ENCODE data around the gene VPS9D1.
"Not testable (repeated sequence)": the region's sequence is repeated elsewhere in the genome, so short reads cannot be mapped to it uniquely, and the experiment has no call there.

Gene VPS9D1

GRCh38 chr16:89691986-89692569, 28.6 kb downstream of the VPS9D1 start:
- Histone ChIP-seq H3K79me2 (ENCODE audit: insufficient read depth, low read depth) (peaks cover 21% of the 10 kb centered on the region), H3K27ac (no peak overlapping the region), H3K9ac (no peak overlapping the region), H3K4me1 (ENCODE audit: low read depth, poor library complexity, severe bottlenecking) (peaks cover 36% of the 10 kb centered on the region), H3K27me3 (ENCODE audit: insufficient read depth, low read depth) (no peaks in the 10 kb centered on the region), H3K4me3 (IDR thresholded peaks at IDR 0.05; ENCODE audit: insufficient read depth, low read depth, low read length) (no peak overlapping the region), H3K4me2 (no peak overlapping the region), H3K36me3 (ENCODE audit: insufficient read depth) (no peaks in the 10 kb centered on the region; the same call in 1 of the 2 replicates), H2AFZ (ENCODE audit: low read depth) (no peak overlapping the region), H4K20me1 (ENCODE audit: insufficient read depth) (no peaks in the 10 kb centered on the region)
- no peak for TF ChIP-seq CTCF (conservative IDR thresholded peaks at IDR 0.05; ENCODE audit: low read depth, low read length)

- H3K4me3 ChIP-seq (IDR thresholded peaks at IDR 0.05; ENCODE audit: insufficient read depth, low read depth, low read length), result no peak overlapping the region
- H3K27me3 ChIP-seq (ENCODE audit: insufficient read depth, low read depth), result no peaks in the 10 kb centered on the region
- no peak for TF ChIP-seq CTCF (conservative IDR thresholded peaks at IDR 0.05; ENCODE audit: low read depth, low read length)
- peaks cover 31% of the 10 kb centered on the region for H3K4me1 ChIP-seq (ENCODE audit: low read depth, poor library complexity, severe bottlenecking)
- no peak overlapping the region for H3K9ac ChIP-seq
- H2AFZ ChIP-seq (ENCODE audit: low read depth), result no peak overlapping the region
- H3K27ac ChIP-seq, result no peak overlapping the region
- no peak overlapping the region for H3K4me2 ChIP-seq
- no peaks in the 10 kb centered on the region; the same call in 1 of the 2 replicates for H3K36me3 ChIP-seq (ENCODE audit: insufficient read depth)
- no peaks in the 10 kb centered on the region for H4K20me1 ChIP-seq (ENCODE audit: insufficient read depth)
- H3K79me2 ChIP-seq (ENCODE audit: insufficient read depth, low read depth), result peaks cover 21% of the 10 kb centered on the region
These were observed 29.3 kb downstream of the VPS9D1 start for GRCh38 chr16:89691231-89691985.

GRCh38 chr16:89690392-89690901, 30.3 kb downstream of the VPS9D1 start:
- H3K27me3 ChIP-seq (ENCODE audit: insufficient read depth, low read depth), result no peaks in the 10 kb centered on the region
- H3K4me2 ChIP-seq, result no peak overlapping the region
- no peak overlapping the region for H3K4me3 ChIP-seq (IDR thresholded peaks at IDR 0.05; ENCODE audit: insufficient read depth, low read depth, low read length)
- no peak overlapping the region for H3K27ac ChIP-seq
- H3K9ac ChIP-seq, result no peak overlapping the region
- TF ChIP-seq CTCF (conservative IDR thresholded peaks at IDR 0.05; ENCODE audit: low read depth, low read length), result no peak
- H4K20me1 ChIP-seq (ENCODE audit: insufficient read depth), result no peaks in the 10 kb centered on the region
- H3K4me1 ChIP-seq (ENCODE audit: low read depth, poor library complexity, severe bottlenecking), result peaks cover 21% of the 10 kb centered on the region
- H3K36me3 ChIP-seq (ENCODE audit: insufficient read depth), result no peaks in the 10 kb centered on the region; the same call in 1 of the 2 replicates
- peaks cover 21% of the 10 kb centered on the region for H3K79me2 ChIP-seq (ENCODE audit: insufficient read depth, low read depth)
- no peak overlapping the region for H2AFZ ChIP-seq (ENCODE audit: low read depth)

GRCh38 chr16:89689621-89690020, 31.1 kb downstream of the VPS9D1 start:
- H3K4me2 ChIP-seq; H3K4me3 ChIP-seq (IDR thresholded peaks at IDR 0.05; ENCODE audit: insufficient read depth, low read depth, low read length); H3K9ac ChIP-seq; H2AFZ ChIP-seq (ENCODE audit: low read depth); H3K27me3 ChIP-seq (ENCODE audit: insufficient read depth, low read depth); H3K27ac ChIP-seq; H4K20me1 ChIP-seq (ENCODE audit: insufficient read depth); H3K36me3 ChIP-seq (ENCODE audit: insufficient read depth): not testable (repeated sequence)
- Histone ChIP-seq H3K4me1 (ENCODE audit: low read depth, poor library complexity, severe bottlenecking) (peaks cover 21% of the 10 kb centered on the region), H3K79me2 (ENCODE audit: insufficient read depth, low read depth) (peaks cover 21% of the 10 kb centered on the region)

GRCh38 chr16:89689142-89689541, 31.6 kb downstream of the VPS9D1 start:
- Histone ChIP-seq H3K4me2 (no peak overlapping the region), H3K27me3 (ENCODE audit: insufficient read depth, low read depth) (no peaks in the 10 kb centered on the region), H3K79me2 (ENCODE audit: insufficient read depth, low read depth) (peaks cover 21% of the 10 kb centered on the region), H3K4me3 (IDR thresholded peaks at IDR 0.05; ENCODE audit: insufficient read depth, low read depth, low read length) (no peak overlapping the region), H3K4me1 (ENCODE audit: low read depth, poor library complexity, severe bottlenecking) (peaks cover 21% of the 10 kb centered on the region), H3K9ac (no peak overlapping the region), H2AFZ (ENCODE audit: low read depth) (no peak overlapping the region), H4K20me1 (ENCODE audit: insufficient read depth) (no peaks in the 10 kb centered on the region), H3K27ac (no peak overlapping the region), H3K36me3 (ENCODE audit: insufficient read depth) (no peaks in the 10 kb centered on the region; the same call in 1 of the 2 replicates)
- TF ChIP-seq CTCF (conservative IDR thresholded peaks at IDR 0.05; ENCODE audit: low read depth, low read length), result no peak

Measured in KMS-11 (cell line).